Activated CD8-positive, alpha-beta T cell treated with anti-CD3 and anti-CD28 coated beads for 36 hours (primary cell): ENCODE data around the gene SP9. TPM values are rescaled to one million over a fixed set of nuclear protein-coding genes. Genes with fewer than 3 reads are reported as not detected.

Experiments
- ATAC-seq: fragments of 200-7000 bp; cut with Tn5 transposase; one replicate; pipeline ENCODE4 v1.10.0; 2021; ENCODE audit warnings: mild to moderate bottlenecking, moderate library complexity
- CTCF ChIA-PET: fragments of 350-600 bp; sonication (Branson Sonifier 250); formaldehyde crosslinking; loops from one replicate; lab custom pipeline; 2021; ENCODE audit warnings: antibody characterized with exemption; lab: Charles Lee
- POLR2A ChIA-PET: fragments of 350-600 bp; sonication (Branson Sonifier 250); formaldehyde crosslinking; loops from one replicate; lab custom pipeline; 2021; ENCODE audit warnings: antibody characterized with exemption; lab: Charles Lee
- DNase-seq: peaks from one replicate; pipeline ENCODE4 v3.0.0-alpha.2; 2020
- H3K27ac Mint-ChIP-seq: one replicate; pipeline ENCODE4 v1.8.0; 2021; ENCODE audit warnings: mild to moderate bottlenecking, mixed read lengths
- H3K27me3 Mint-ChIP-seq: one replicate; pipeline ENCODE4 v1.8.0; 2021; ENCODE audit warnings: mixed read lengths
- H3K36me3 Mint-ChIP-seq: one replicate; pipeline ENCODE4 v1.8.0; 2021; ENCODE audit warnings: low read depth, mixed read lengths
- H3K4me1 Mint-ChIP-seq: one replicate; pipeline ENCODE4 v1.8.0; 2021; ENCODE audit warnings: low read depth, mixed read lengths
- H3K4me3 Mint-ChIP-seq: one replicate; pipeline ENCODE4 v1.8.0; 2021; ENCODE audit warnings: mild to moderate bottlenecking, moderate library complexity, mixed read lengths
- H3K9me3 Mint-ChIP-seq: one replicate; pipeline ENCODE4 v1.8.0; 2021; ENCODE audit warnings: mixed read lengths
- intact Hi-C: fragments of 100-400 bp; cut with micrococcal nuclease; formaldehyde crosslinking; loops from one replicate; pipeline ENCODE4 v1.10.0; 2022
- total RNA-seq, 2 experiments: library from RNA; stranded (reverse); gene quantifications; one replicate each; pipeline ENCODE4 v1.2.3, GENCODE V29; 2021
- TF ChIP-seq, protein P1 (sequence below): fragments of 200-600 bp; IDR thresholded peaks from one replicate; pipeline ENCODE4 v1.8.0; 2022; ENCODE audit warnings: antibody characterized with exemption, mild to moderate bottlenecking

The SP9 gene
- total RNA-seq, 2 experiments from 2014 or later = not detected

GRCh38 chr2:174341995-174342685 lies 7.4 kb downstream of the SP9 start:
- intact Hi-C loops = loop anchor here (5.0 to 10.0 kb wide), 3 partner anchors 205 to 940 kb away; partner anchors contain the start of gene SP3
- POLR2A ChIA-PET = interaction anchor here (1.5 kb wide), 1 partner anchor 103 kb away, joined by 3 read pairs; no protein-coding TSS in a partner anchor
- no peak for DNase-seq
- Mint-ChIP-seq H3K4me1 (peaks cover 29% of the 10 kb centered on the region), H3K27me3 (peaks cover 62% of the 10 kb centered on the region), H3K36me3 (peaks cover 4% of the 10 kb centered on the region), H3K27ac (no peak overlapping the region), H3K9me3 (no peaks in the 10 kb centered on the region), H3K4me3 (peak overlapping the region; percentile 50)
- ATAC-seq = no peak
- CTCF ChIA-PET = interaction anchor here (0.8 to 2.9 kb wide), 36 partner anchors 8 to 1315 kb away, joined by 3 to 36 read pairs (median 4); partner anchors contain the start of gene OLA1
- TF ChIP-seq, protein P1, sequence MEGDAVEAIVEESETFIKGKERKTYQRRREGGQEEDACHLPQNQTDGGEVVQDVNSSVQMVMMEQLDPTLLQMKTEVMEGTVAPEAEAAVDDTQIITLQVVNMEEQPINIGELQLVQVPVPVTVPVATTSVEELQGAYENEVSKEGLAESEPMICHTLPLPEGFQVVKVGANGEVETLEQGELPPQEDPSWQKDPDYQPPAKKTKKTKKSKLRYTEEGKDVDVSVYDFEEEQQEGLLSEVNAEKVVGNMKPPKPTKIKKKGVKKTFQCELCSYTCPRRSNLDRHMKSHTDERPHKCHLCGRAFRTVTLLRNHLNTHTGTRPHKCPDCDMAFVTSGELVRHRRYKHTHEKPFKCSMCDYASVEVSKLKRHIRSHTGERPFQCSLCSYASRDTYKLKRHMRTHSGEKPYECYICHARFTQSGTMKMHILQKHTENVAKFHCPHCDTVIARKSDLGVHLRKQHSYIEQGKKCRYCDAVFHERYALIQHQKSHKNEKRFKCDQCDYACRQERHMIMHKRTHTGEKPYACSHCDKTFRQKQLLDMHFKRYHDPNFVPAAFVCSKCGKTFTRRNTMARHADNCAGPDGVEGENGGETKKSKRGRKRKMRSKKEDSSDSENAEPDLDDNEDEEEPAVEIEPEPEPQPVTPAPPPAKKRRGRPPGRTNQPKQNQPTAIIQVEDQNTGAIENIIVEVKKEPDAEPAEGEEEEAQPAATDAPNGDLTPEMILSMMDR = no peak

DNA sequence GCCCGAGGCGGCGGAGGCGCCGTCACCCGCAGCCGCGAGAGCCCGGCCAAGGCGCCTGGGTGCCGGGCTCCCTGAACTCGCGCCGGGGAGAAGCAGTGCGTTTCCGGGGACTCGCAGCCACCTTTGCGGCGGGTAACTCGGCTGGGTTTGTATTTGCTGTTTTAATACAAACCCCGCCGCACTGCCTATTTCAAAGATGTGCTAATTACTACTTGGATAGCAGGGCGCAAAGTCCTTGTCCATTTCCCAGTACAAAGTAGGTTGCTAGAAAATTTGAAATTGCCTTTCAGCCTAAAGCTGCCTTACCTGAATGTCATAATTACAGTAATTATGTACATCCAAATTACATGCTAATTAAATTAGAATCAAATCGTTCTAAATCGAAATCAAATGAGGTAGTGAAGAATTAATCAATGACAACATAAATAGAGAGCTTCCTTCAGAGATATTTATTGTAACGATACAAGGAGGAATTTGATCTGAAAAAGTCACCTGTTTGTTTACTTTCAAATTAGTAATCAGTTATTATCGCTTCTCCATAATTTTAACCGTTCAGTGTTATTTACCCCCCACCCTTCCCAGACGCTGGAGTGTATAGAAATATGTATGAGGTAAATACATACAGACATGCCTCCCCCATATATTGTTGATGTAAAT lies 8.1 kb downstream of the SP9 start:
- no peaks in the 10 kb centered on the region for H3K9me3 Mint-ChIP-seq
- H3K36me3 Mint-ChIP-seq = peaks cover 4% of the 10 kb centered on the region
- TF ChIP-seq, protein P1 = no peak
- intact Hi-C loops = loop anchor here (5.0 to 10.0 kb wide), 3 partner anchors 206 to 941 kb away; partner anchors contain the start of gene SP3
- no peak overlapping the region for H3K27ac Mint-ChIP-seq
- DNase-seq (peak; percentile 54), ATAC-seq (no peak)
- H3K27me3 Mint-ChIP-seq = peaks cover 59% of the 10 kb centered on the region
- H3K4me1 Mint-ChIP-seq = peaks cover 26% of the 10 kb centered on the region
- ChIA-PET POLR2A (no interaction called here), CTCF (interaction anchor here (0.8 to 2.6 kb wide), 8 partner anchors 9 to 1315 kb away, joined by 3 to 8 read pairs (median 3); no protein-coding TSS in a partner anchor)
- no peak overlapping the region for H3K4me3 Mint-ChIP-seq

DNA sequence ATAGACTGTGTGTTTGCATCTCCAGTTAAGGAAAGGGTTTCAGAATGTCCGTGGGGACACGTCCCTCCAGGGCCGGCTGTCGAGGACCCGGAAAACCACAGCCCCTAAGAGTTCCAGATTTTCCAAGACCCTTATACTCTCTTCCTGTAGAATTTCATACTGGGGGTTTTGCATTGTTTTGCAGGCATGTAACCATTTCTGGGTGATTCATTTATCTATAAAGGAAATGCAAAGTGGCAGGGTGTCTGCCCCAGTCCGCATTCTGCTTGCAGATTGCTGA lies 8.5 kb downstream of the SP9 start:
- TF ChIP-seq, protein P1 = no peak
- peaks cover 6% of the 10 kb centered on the region for H3K36me3 Mint-ChIP-seq
- ATAC-seq = peak; percentile 7
- CTCF ChIA-PET = interaction anchor here (0.8 to 2.0 kb wide), 7 partner anchors 9 to 1316 kb away, joined by 3 to 4 read pairs (median 3); no protein-coding TSS in a partner anchor
- no peak for DNase-seq
- H3K27ac Mint-ChIP-seq = no peak overlapping the region
- POLR2A ChIA-PET = no interaction called here
- peaks cover 26% of the 10 kb centered on the region for H3K4me1 Mint-ChIP-seq
- no peaks in the 10 kb centered on the region for H3K9me3 Mint-ChIP-seq
- intact Hi-C loops = loop anchor here (5.0 to 10.0 kb wide), 3 partner anchors 206 to 941 kb away; partner anchors contain the start of gene SP3
- no peak overlapping the region for H3K4me3 Mint-ChIP-seq
- peaks cover 56% of the 10 kb centered on the region for H3K27me3 Mint-ChIP-seq

DNA sequence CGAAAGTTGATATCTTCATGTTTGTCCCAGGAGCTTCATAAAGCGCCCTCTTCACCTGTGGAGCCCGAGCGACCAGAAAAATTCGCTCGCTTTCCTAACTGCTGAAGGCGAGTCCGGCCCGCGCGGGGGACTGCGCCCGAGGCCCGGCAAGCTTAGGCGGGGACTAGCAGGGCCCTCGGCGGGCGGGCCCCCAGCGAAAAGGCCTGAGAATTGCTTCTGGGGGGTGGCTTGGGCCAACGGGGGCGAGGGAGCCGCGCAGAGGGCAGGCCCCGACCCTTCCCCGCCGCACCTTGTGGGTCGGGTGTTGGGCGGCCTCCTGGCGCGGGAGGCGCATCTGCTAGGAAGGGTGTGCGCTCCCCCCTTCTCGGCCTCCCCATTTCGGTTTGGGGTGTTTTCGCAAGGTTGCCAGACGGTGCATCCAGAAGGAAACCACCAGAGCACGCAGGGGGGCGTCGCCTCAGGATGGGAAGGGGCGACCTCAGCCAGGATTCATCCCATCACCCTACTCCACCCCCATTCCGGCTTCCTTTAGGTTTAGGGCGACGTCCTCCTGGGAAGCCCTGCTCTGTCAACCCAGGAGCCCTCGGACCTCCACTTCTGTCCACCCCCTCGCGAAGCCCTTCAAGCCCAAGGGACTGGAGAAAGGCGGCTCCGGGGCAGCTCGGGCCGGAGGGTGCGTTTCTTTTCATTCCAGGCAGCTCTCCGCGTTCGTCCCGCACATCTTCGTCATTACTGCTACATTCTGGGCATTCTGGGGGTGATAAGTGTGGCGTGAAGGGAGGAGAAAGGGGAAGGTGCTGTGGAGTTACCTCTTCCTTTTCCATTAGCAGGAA lies 9.1 kb downstream of the SP9 start:
- intact Hi-C loops = loop anchor here (5.0 to 10.0 kb wide), 3 partner anchors 207 to 942 kb away; partner anchors contain the start of gene SP3
- POLR2A ChIA-PET = interaction anchor here (1.1 to 1.3 kb wide), 2 partner anchors 8 to 10 kb away, joined by 4 read pairs; partner anchors contain the start of gene SP9
- Mint-ChIP-seq H3K4me3 (no peak overlapping the region), H3K27ac (no peak overlapping the region), H3K27me3 (peaks cover 53% of the 10 kb centered on the region), H3K9me3 (no peaks in the 10 kb centered on the region), H3K36me3 (peaks cover 12% of the 10 kb centered on the region), H3K4me1 (peaks cover 26% of the 10 kb centered on the region)
- TF ChIP-seq, protein P1 = no peak
- CTCF ChIA-PET = interaction anchor here (0.8 to 2.0 kb wide), 16 partner anchors 9 to 944 kb away, joined by 3 to 17 read pairs (median 4); partner anchors contain the start of gene SP9
- peak; percentile 9 for ATAC-seq
- DNase-seq = no peak
